ENCODE data around the gene KBTBD6.
A peak's percentile ranks its signal among the peaks of the same experiment; 100 is the strongest.

Gene KBTBD6

GRCh38 chr13:41130356-41130755 lies 2.2 kb downstream of the KBTBD6 start:
- H3K27me3 Mint-ChIP-seq (ENCODE audit: low read depth, poor library complexity) = no peaks in the 10 kb centered on the region
- peaks cover 22% of the 10 kb centered on the region for H3K9me3 Mint-ChIP-seq
- H3K4me1 Mint-ChIP-seq = peaks cover 40% of the 10 kb centered on the region
- DNase-seq = no peak
- peak overlapping the region; percentile 96 for H3K4me3 Mint-ChIP-seq
- no peak overlapping the region for H3K27ac Mint-ChIP-seq
- no peak for TF ChIP-seq CTCF (IDR thresholded peaks at IDR 0.05)
- H3K36me3 Mint-ChIP-seq (ENCODE audit: low read depth) = peaks cover 49% of the 10 kb centered on the region

GRCh38 chr13:41127701-41128100 lies 4.9 kb downstream of the KBTBD6 start:
- no peak overlapping the region for H3K4me3 Mint-ChIP-seq
- peaks cover 4% of the 10 kb centered on the region for H3K27me3 Mint-ChIP-seq (ENCODE audit: low read depth, poor library complexity)
- no peak for TF ChIP-seq CTCF (IDR thresholded peaks at IDR 0.05)
- DNase-seq = no peak
- no peak overlapping the region for H3K27ac Mint-ChIP-seq
- H3K36me3 Mint-ChIP-seq (ENCODE audit: low read depth) = peaks cover 54% of the 10 kb centered on the region
- H3K4me1 Mint-ChIP-seq = peaks cover 25% of the 10 kb centered on the region
- H3K9me3 Mint-ChIP-seq = peaks cover 22% of the 10 kb centered on the region

GRCh38 chr13:41122838-41123237 lies 9.8 kb downstream of the KBTBD6 start:
- DNase-seq = no peak
- Mint-ChIP-seq H3K27ac (no peak overlapping the region), H3K9me3 (peaks cover 5% of the 10 kb centered on the region), H3K27me3 (ENCODE audit: low read depth, poor library complexity) (peaks cover 8% of the 10 kb centered on the region), H3K36me3 (ENCODE audit: low read depth) (peaks cover 23% of the 10 kb centered on the region), H3K4me3 (no peak overlapping the region), H3K4me1 (no peaks in the 10 kb centered on the region)
- no peak for TF ChIP-seq CTCF (IDR thresholded peaks at IDR 0.05)

- Mint-ChIP-seq H3K4me1 (no peaks in the 10 kb centered on the region), H3K27me3 (ENCODE audit: low read depth, poor library complexity) (peaks cover 3% of the 10 kb centered on the region), H3K27ac (no peak overlapping the region), H3K9me3 (no peaks in the 10 kb centered on the region), H3K4me3 (no peak overlapping the region), H3K36me3 (ENCODE audit: low read depth) (no peaks in the 10 kb centered on the region)
- no peak for DNase-seq
- no peak for TF ChIP-seq CTCF (IDR thresholded peaks at IDR 0.05)
Measured at GRCh38 chr13:41117869-41118268, 14.7 kb downstream of the KBTBD6 start.

GRCh38 chr13:41111454-41111853 lies 21.1 kb downstream of the KBTBD6 start:
- Mint-ChIP-seq H3K36me3 (ENCODE audit: low read depth) (no peaks in the 10 kb centered on the region), H3K27me3 (ENCODE audit: low read depth, poor library complexity) (peaks cover 3% of the 10 kb centered on the region), H3K4me3 (no peak overlapping the region), H3K9me3 (peaks cover 4% of the 10 kb centered on the region), H3K27ac (no peak overlapping the region), H3K4me1 (no peaks in the 10 kb centered on the region)
- DNase-seq = no peak
- no peak for TF ChIP-seq CTCF (IDR thresholded peaks at IDR 0.05)

- no peak overlapping the region for H3K27ac Mint-ChIP-seq
- H3K9me3 Mint-ChIP-seq = peaks cover 4% of the 10 kb centered on the region
- DNase-seq = peak; percentile 35
- peaks cover 3% of the 10 kb centered on the region for H3K27me3 Mint-ChIP-seq (ENCODE audit: low read depth, poor library complexity)
- TF ChIP-seq CTCF (IDR thresholded peaks at IDR 0.05) = no peak
- no peaks in the 10 kb centered on the region for H3K4me1 Mint-ChIP-seq
- H3K4me3 Mint-ChIP-seq = no peak overlapping the region
- no peaks in the 10 kb centered on the region for H3K36me3 Mint-ChIP-seq (ENCODE audit: low read depth)
Measured at GRCh38 chr13:41107584-41108014, 25.0 kb downstream of the KBTBD6 start.
